IMR-90 (cell line): ENCODE measurements around the gene OPCML. TPM values are rescaled to one million over a fixed set of nuclear protein-coding genes. Genes with fewer than 3 reads are reported as not detected.

Experiments
- ATAC-seq: fragments of 200-7000 bp; cut with Tn5 transposase; 2 replicates; pipeline ENCODE4 v1.9.1; 2020; ENCODE audit warnings: low read depth, mild to moderate bottlenecking, moderate library complexity
- BruUV-seq: library from RNA; stranded (reverse); fragments of 400-500 nt; replicated peaks from 2 replicates; lab custom pipeline; 2021; lab: Mats Ljungman, UMichigan
- CTCF ChIA-PET: fragments of 300-600 bp; formaldehyde crosslinking; extraction: SDS; loops from one replicate; lab custom pipeline; 2021; ENCODE audit warnings: antibody characterized with exemption; lab: Yijun Ruan, JAX
- POLR2A ChIA-PET: fragments of 300-600 bp; sonication (Branson Sonifier 250); formaldehyde crosslinking; loops from one replicate; lab custom pipeline; 2022; ENCODE audit warnings: antibody characterized with exemption; ENCODE audit not compliant: unreplicated experiment; lab: Charles Lee
- DNase-seq: peaks from one replicate; pipeline ENCODE4 v3.0.0; 2013
- H2AFZ ChIP-seq: replicated peaks from 2 replicates; pipeline ENCODE3; 2013; ENCODE audit warnings: low read length, mild to moderate bottlenecking; ENCODE audit not compliant: poor library complexity
- H2AK5ac ChIP-seq: 2 replicates; pipeline ENCODE4 v1.6.1; 2013; ENCODE audit warnings: low read depth, low read length, inconsistent platforms
- H2AK9ac ChIP-seq: replicated peaks from 2 replicates; pipeline ENCODE3; 2013; ENCODE audit warnings: mild to moderate bottlenecking, low read depth, low read length, moderate library complexity; ENCODE audit not compliant: poor library complexity
- H2BK120ac ChIP-seq: 2 replicates; pipeline ENCODE4 v1.6.1; 2013; ENCODE audit warnings: low read depth, low read length, inconsistent platforms
- H2BK15ac ChIP-seq: 3 replicates; pipeline ENCODE4 v1.6.1; 2013; ENCODE audit warnings: low read depth, low read length, inconsistent platforms
- H2BK20ac ChIP-seq: 2 replicates; pipeline ENCODE4 v1.6.1; 2013; ENCODE audit warnings: low read depth, mild to moderate bottlenecking, inconsistent platforms, low read length, moderate library complexity
- H2BK5ac ChIP-seq: 2 replicates; pipeline ENCODE4 v1.6.1; 2013; ENCODE audit warnings: mild to moderate bottlenecking, low read depth, low read length, inconsistent platforms; ENCODE audit not compliant: poor library complexity, severe bottlenecking
- H3K14ac ChIP-seq: replicated peaks from 2 replicates; pipeline ENCODE4 v1.6.1; 2013; ENCODE audit warnings: low read depth, low read length, inconsistent platforms
- H3K18ac ChIP-seq: 2 replicates; pipeline ENCODE4 v1.6.1; 2013; ENCODE audit warnings: low read depth, low read length, control low read depth
- H3K23ac ChIP-seq: 2 replicates; pipeline ENCODE4 v1.6.1; 2013; ENCODE audit warnings: low read depth, low read length, inconsistent platforms
- H3K27ac ChIP-seq: 2 replicates; pipeline ENCODE4 v1.5.1; 2013; ENCODE audit warnings: mild to moderate bottlenecking, control low read depth, low read length; ENCODE audit not compliant: insufficient read depth
- H3K27me3 ChIP-seq: 2 replicates; pipeline ENCODE4 v1.6.1; 2013; ENCODE audit warnings: low read length; ENCODE audit not compliant: control insufficient read depth, insufficient read depth
- H3K36me3 ChIP-seq: 2 replicates; pipeline ENCODE4 v1.6.1; 2013; ENCODE audit warnings: low read length, mixed read lengths; ENCODE audit not compliant: control insufficient read depth, insufficient read depth
- H3K4ac ChIP-seq: 2 replicates; pipeline ENCODE4 v1.6.1; 2013; ENCODE audit warnings: low read depth, low read length, inconsistent platforms
- H3K4me1 ChIP-seq: 2 replicates; pipeline ENCODE4 v1.6.1; 2013; ENCODE audit warnings: low read length, mixed read lengths; ENCODE audit not compliant: control insufficient read depth, insufficient read depth
- H3K4me2 ChIP-seq: 2 replicates; pipeline ENCODE4 v1.6.1; 2013; ENCODE audit warnings: low read depth, mild to moderate bottlenecking, control low read depth, low read length, moderate library complexity
- H3K4me3 ChIP-seq: 2 replicates; pipeline ENCODE4 v1.5.1; 2013; ENCODE audit warnings: low read depth, mild to moderate bottlenecking, control low read depth, low read length, moderate library complexity; ENCODE audit not compliant: insufficient read depth
- H3K56ac ChIP-seq: 2 replicates; pipeline ENCODE4 v1.6.1; 2013; ENCODE audit warnings: low read length, inconsistent platforms; ENCODE audit not compliant: insufficient read depth; ENCODE audit errors: extremely low read depth
- H3K79me1 ChIP-seq, 2 experiments: 2 replicates each; pipeline ENCODE4 v1.6.1; 2013; ENCODE audit warnings: low read length in 2 of 2, inconsistent platforms in 1 of 2, low read depth in 1 of 2
- H3K9ac ChIP-seq: 2 replicates; pipeline ENCODE4 v1.6.1; 2013; ENCODE audit warnings: low read depth, low read length, control low read depth
- H3K9me1 ChIP-seq: 2 replicates; pipeline ENCODE4 v1.6.1; 2013; ENCODE audit warnings: low read length, inconsistent platforms; ENCODE audit not compliant: insufficient read depth
- H3K9me3 ChIP-seq: 2 replicates; pipeline ENCODE4 v1.6.1; 2013; ENCODE audit warnings: low read length; ENCODE audit not compliant: control insufficient read depth, insufficient read depth
- H4K20me1 ChIP-seq: 2 replicates; pipeline ENCODE4 v1.6.1; 2013; ENCODE audit warnings: low read length, inconsistent platforms; ENCODE audit not compliant: insufficient read depth
- H4K5ac ChIP-seq: 2 replicates; pipeline ENCODE4 v1.6.1; 2013; ENCODE audit warnings: mild to moderate bottlenecking, low read depth, low read length, control low read depth
- H4K8ac ChIP-seq, 2 experiments: 2 replicates each; pipeline ENCODE4 v1.6.1; 2013; ENCODE audit warnings: low read depth in 2 of 2, low read length in 2 of 2, control low read depth in 1 of 2, inconsistent platforms in 1 of 2
- H4K91ac ChIP-seq: 2 replicates; pipeline ENCODE4 v1.6.1; 2013; ENCODE audit warnings: low read depth, low read length, inconsistent platforms; ENCODE audit not compliant: insufficient read depth
- CEBPB ChIP-seq: IDR thresholded peaks from 2 replicates; pipeline ENCODE4 v1.6.1; 2012; ENCODE audit warnings: low read depth, low read length, improper control_type of control experiment
- CHD1 ChIP-seq: IDR thresholded peaks from 2 replicates; pipeline ENCODE4 v1.6.1; 2012; ENCODE audit warnings: low read depth, low read length, improper control_type of control experiment
- FOS ChIP-seq: fragments of 150-350 bp; IDR thresholded peaks from 2 replicates; pipeline ENCODE4 v1.6.1; 2016; ENCODE audit warnings: low read depth, low read length
- MAFK ChIP-seq: IDR thresholded peaks from 2 replicates; pipeline ENCODE4 v1.6.1; 2012; ENCODE audit warnings: low read depth, low read length, improper control_type of control experiment
- MAZ ChIP-seq: IDR thresholded peaks from 2 replicates; pipeline ENCODE4 v1.6.1; 2012; ENCODE audit warnings: low read depth, mild to moderate bottlenecking, low read length, improper control_type of control experiment, moderate library complexity, borderline replicate concordance
- MXI1 ChIP-seq: IDR thresholded peaks from 2 replicates; pipeline ENCODE4 v1.6.1; 2012; ENCODE audit warnings: low read depth, mild to moderate bottlenecking, low read length, moderate library complexity, borderline replicate concordance
- NFE2L2 ChIP-seq: fragments of 150-350 bp; IDR thresholded peaks from 2 replicates; pipeline ENCODE4 v1.6.1; 2016; ENCODE audit warnings: low read depth, mild to moderate bottlenecking, low read length
- POLR2A ChIP-seq: IDR thresholded peaks from 2 replicates; pipeline ENCODE4 v1.6.1; 2012; ENCODE audit warnings: mild to moderate bottlenecking, low read depth, low read length
- RCOR1 ChIP-seq: IDR thresholded peaks from 2 replicates; pipeline ENCODE4 v1.6.1; 2012; ENCODE audit warnings: mild to moderate bottlenecking, low read length, improper control_type of control experiment; ENCODE audit not compliant: insufficient replicate concordance
- RFX5 ChIP-seq: IDR thresholded peaks from 2 replicates; pipeline ENCODE4 v1.8.0; 2012; ENCODE audit warnings: low read depth, mild to moderate bottlenecking, low read length, moderate library complexity
- SMC3 ChIP-seq: fragments of 150-350 bp; IDR thresholded peaks from 2 replicates; pipeline ENCODE4 v1.6.1; 2016; ENCODE audit warnings: low read depth, mild to moderate bottlenecking, antibody characterized with exemption, low read length, moderate library complexity
- WGBS, 2 experiments: methylation state at CpG; one replicate each; pipeline versions ENCODE4 v1.1.5 to v1.1.7; 2013; ENCODE audit warnings: missing lambda C conversion rate in 2 of 2; ENCODE audit not compliant: insufficient read length in 1 of 2; ENCODE audit errors: extremely low coverage in 2 of 2; 5-methylcytosine and 5-hydroxymethylcytosine counted together
- dilution Hi-C: fragments of 300-500 bp; cut with HindIII; formaldehyde crosslinking; loops from one replicate; pipeline ENCODE4 v1.14.3; 2018; ENCODE audit warnings: low sequenced_read_pairs; ENCODE audit not compliant: unreplicated experiment
- in situ Hi-C: fragments of 300-500 bp; cut with MboI; formaldehyde crosslinking; loops from 3 replicates; pipeline ENCODE4 v1.14.3; 2019; ENCODE audit warnings: low sequenced_read_pairs, inconsistent platforms, mixed read lengths
- intact Hi-C: fragments of 100-400 bp; cut with micrococcal nuclease; formaldehyde crosslinking; loops from 2 replicates; pipeline ENCODE4 v1.10.0; 2022
- polyA plus RNA-seq, 3 experiments: library from polyadenylated mRNA; depleted of rRNA; stranded (reverse); fragments of >200 nt; gene quantifications; 2 replicates each; pipeline ENCODE4 v1.2.3, GENCODE V29; 2012; ENCODE audit warnings: low replicate concordance in 1 of 3
- total RNA-seq: library from RNA; depleted of rRNA; stranded (reverse); fragments of >200 nt; gene quantifications from 2 replicates; pipeline ENCODE4 v1.2.3, GENCODE V29; 2012
- TF ChIP-seq, protein P1 (sequence below): conservative IDR thresholded peaks from 2 replicates; pipeline ENCODE4 v1.5.1; 2012; ENCODE audit warnings: mild to moderate bottlenecking, low read depth, low read length, improper control_type of control experiment
- TF ChIP-seq, protein P2 (sequence below): fragments of 150-350 bp; IDR thresholded peaks from 2 replicates; pipeline ENCODE4 v1.6.1; 2017; ENCODE audit warnings: mild to moderate bottlenecking, antibody characterized with exemption, low read length, low read depth

Gene OPCML
- total and polyA plus RNA-seq, 2 of the 4 experiments (the other 2 are of a cell fraction) = under 0.01 to 2.6 TPM

DNA sequence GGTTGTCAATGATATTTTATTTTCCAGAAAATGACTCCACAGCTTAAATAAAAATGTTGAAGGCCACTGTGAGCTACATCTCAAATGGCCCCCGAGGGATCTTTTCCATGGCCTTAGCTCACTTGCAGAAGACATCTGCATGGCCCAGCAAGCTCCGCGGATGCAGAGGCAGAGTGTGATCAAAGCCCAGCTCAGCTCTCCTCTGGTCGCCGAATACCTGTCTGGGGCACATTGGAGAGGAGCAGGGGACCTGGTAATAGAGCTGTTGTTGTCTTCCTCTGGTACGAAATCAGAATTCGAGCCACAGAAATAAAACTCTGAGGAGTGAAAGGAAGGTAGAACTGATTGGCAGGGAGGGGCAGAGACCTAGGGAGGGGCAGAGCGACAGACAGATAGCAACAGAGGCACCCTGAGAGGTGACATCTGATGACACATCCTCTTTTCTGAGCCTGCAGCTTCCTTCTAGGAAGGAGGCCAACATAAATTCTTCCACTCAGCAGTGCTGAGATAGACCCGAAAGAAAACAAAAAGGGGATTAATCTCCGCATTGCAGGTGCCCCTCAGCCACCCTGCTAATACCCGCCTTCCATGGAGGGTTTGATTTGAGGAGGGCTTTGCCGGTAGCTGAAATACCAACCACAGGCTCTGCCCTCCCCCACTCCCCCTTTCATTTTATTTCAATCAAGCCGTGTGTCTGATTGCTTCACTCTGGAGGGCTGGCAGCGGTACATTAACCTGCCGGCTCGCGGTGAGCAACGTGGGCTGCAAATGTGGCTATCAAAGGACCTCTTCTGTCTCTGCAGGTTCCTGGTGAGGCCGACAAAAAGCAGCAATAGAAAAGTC lies 759.4 kb downstream of the OPCML start:
- no peak overlapping the region for H3K27ac ChIP-seq
- no TSS peak for BruUV-seq
- no peak overlapping the region for H3K56ac ChIP-seq
- no peaks in the 10 kb centered on the region for H4K20me1 ChIP-seq
- H3K4me1 ChIP-seq = no peaks in the 10 kb centered on the region
- CTCF ChIA-PET = no interaction called here
- H3K36me3 ChIP-seq = no peaks in the 10 kb centered on the region
- no peak overlapping the region for H2BK20ac ChIP-seq
- no peaks in the 10 kb centered on the region for H3K9me3 ChIP-seq
- no peak overlapping the region for H3K23ac ChIP-seq
- H4K8ac ChIP-seq = no peak overlapping the region
- H3K79me1 ChIP-seq = no peaks in the 10 kb centered on the region
- no peak overlapping the region for H3K14ac ChIP-seq
- no peak overlapping the region for H2AK5ac ChIP-seq
- no peak overlapping the region for H2BK5ac ChIP-seq
- no peak overlapping the region for H3K18ac ChIP-seq
- H2BK15ac ChIP-seq = no peak overlapping the region
- H3K4me2 ChIP-seq = no peak overlapping the region
- in situ Hi-C loops = no loop called here
- H4K5ac ChIP-seq = no peak overlapping the region
- no peak overlapping the region for H3K4ac ChIP-seq
- DNase-seq (no peak), ATAC-seq (no peak)
- H3K9me1 ChIP-seq = no peaks in the 10 kb centered on the region
- H2BK120ac ChIP-seq = no peak overlapping the region
- TF ChIP-seq RCOR1 = no peak
- TF ChIP-seq, protein P1, sequence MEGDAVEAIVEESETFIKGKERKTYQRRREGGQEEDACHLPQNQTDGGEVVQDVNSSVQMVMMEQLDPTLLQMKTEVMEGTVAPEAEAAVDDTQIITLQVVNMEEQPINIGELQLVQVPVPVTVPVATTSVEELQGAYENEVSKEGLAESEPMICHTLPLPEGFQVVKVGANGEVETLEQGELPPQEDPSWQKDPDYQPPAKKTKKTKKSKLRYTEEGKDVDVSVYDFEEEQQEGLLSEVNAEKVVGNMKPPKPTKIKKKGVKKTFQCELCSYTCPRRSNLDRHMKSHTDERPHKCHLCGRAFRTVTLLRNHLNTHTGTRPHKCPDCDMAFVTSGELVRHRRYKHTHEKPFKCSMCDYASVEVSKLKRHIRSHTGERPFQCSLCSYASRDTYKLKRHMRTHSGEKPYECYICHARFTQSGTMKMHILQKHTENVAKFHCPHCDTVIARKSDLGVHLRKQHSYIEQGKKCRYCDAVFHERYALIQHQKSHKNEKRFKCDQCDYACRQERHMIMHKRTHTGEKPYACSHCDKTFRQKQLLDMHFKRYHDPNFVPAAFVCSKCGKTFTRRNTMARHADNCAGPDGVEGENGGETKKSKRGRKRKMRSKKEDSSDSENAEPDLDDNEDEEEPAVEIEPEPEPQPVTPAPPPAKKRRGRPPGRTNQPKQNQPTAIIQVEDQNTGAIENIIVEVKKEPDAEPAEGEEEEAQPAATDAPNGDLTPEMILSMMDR = no peak
- TF ChIP-seq, protein P2, sequence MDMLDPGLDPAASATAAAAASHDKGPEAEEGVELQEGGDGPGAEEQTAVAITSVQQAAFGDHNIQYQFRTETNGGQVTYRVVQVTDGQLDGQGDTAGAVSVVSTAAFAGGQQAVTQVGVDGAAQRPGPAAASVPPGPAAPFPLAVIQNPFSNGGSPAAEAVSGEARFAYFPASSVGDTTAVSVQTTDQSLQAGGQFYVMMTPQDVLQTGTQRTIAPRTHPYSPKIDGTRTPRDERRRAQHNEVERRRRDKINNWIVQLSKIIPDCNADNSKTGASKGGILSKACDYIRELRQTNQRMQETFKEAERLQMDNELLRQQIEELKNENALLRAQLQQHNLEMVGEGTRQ = no peak
- no peak for TF ChIP-seq CEBPB
- TF ChIP-seq FOS = no peak
- no peak for TF ChIP-seq POLR2A
- no peak for TF ChIP-seq RFX5
- no peak for TF ChIP-seq MAZ
- TF ChIP-seq MXI1 = no peak
- TF ChIP-seq SMC3 = no peak
- no peak for TF ChIP-seq MAFK
- TF ChIP-seq NFE2L2 = no peak
- TF ChIP-seq CHD1 = no peak
- POLR2A ChIA-PET = no interaction called here
- H3K4me3 ChIP-seq = no peak overlapping the region
- 55% methylated on average over 8 of the region's 19 CpGs; no CpG with 5 or more reads in 1 of the 2 experiments for WGBS, 2 experiments
- no peak overlapping the region for H2AK9ac ChIP-seq
- intact Hi-C loops = no loop called here
- dilution Hi-C loops = no loop called here
- no peak overlapping the region for H4K91ac ChIP-seq
- H3K27me3 ChIP-seq = peaks cover 2% of the 10 kb centered on the region; the same call in 1 of the 2 replicates
- H2AFZ ChIP-seq = no peak overlapping the region
- no peak overlapping the region for H3K9ac ChIP-seq
